Myocyte (in vitro differentiated cells): ENCODE data around the gene FANCL. TPM values are rescaled to one million over a fixed set of nuclear protein-coding genes. Genes with fewer than 3 reads are reported as not detected.
"Not testable (repeated sequence)": the region's sequence is repeated elsewhere in the genome, so short reads cannot be mapped to it uniquely, and the experiment has no call there.

Source experiments
- DNase-seq: peaks from one replicate; pipeline ENCODE4 v3.0.0-alpha.2; 2012; ENCODE audit warnings: low read depth
- total RNA-seq: library from RNA; depleted of rRNA; stranded (reverse); fragments of >200 nt; gene quantifications from 2 replicates; pipeline ENCODE4 v1.2.3, GENCODE V29; 2014

The FANCL gene
- total RNA-seq, 1 donor from 2014 or later, result 5.5 TPM

- DNase-seq, result not testable (repeated sequence)
These were observed 95.4 kb downstream of the FANCL start for GRCh38 chr2:58145769-58146168.

- DNase-seq, result no peak
These were observed 100.5 kb downstream of the FANCL start for GRCh38 chr2:58140508-58141072.

GRCh38 chr2:58138396-58139030 is 102.6 kb downstream of the FANCL start:
- no peak for DNase-seq

GRCh38 chr2:58137856-58138255 is 103.3 kb downstream of the FANCL start:
- DNase-seq, result peak; percentile 91

GRCh38 chr2:58137221-58137620 is 103.9 kb downstream of the FANCL start:
- DNase-seq, result peak; percentile 76

GRCh38 chr2:58135861-58136260 is 105.3 kb downstream of the FANCL start:
- DNase-seq, result peak; percentile 6

- DNase-seq, result no peak
These were observed 107.7 kb downstream of the FANCL start for GRCh38 chr2:58133395-58133794.

- peak; percentile 24 for DNase-seq
These were observed 109.7 kb downstream of the FANCL start for GRCh38 chr2:58131191-58132011.

- DNase-seq, result no peak
These were observed 110.9 kb downstream of the FANCL start for GRCh38 chr2:58130238-58130637.

GRCh38 chr2:58127111-58127510 is 114.0 kb downstream of the FANCL start:
- DNase-seq, result no peak

- no peak for DNase-seq
These were observed 118.6 kb downstream of the FANCL start for GRCh38 chr2:58122540-58122939.

- DNase-seq, result no peak
These were observed 119.1 kb downstream of the FANCL start for GRCh38 chr2:58122040-58122439.

GRCh38 chr2:58120626-58121229 is 120.4 kb downstream of the FANCL start:
- DNase-seq, result no peak

GRCh38 chr2:58113563-58113962 is 127.6 kb downstream of the FANCL start:
- not testable (repeated sequence) for DNase-seq

GRCh38 chr2:58110765-58111164 is 130.4 kb downstream of the FANCL start:
- DNase-seq, result no peak

- DNase-seq, result no peak
These were observed 131.6 kb downstream of the FANCL start for GRCh38 chr2:58109481-58109880.

Other genes with a start within 250 kb of the FANCL start
- 13.8 and 18.6 TPM in 2 replicates for gene VRK2, start 194.5 kb downstream of the FANCL start, total RNA-seq